ENCODE data around the gene TENM3. TPM values are rescaled to one million over a fixed set of nuclear protein-coding genes. Genes with fewer than 3 reads are reported as not detected.

The TENM3 gene
- total and polyA plus RNA-seq, 10 of the 15 experiments (the other 5 are each of a cell fraction or from before 2014, with no cell fraction given) = 0.01 to 1.7 (median 0.08) TPM; not detected in 2

GRCh38 chr4:182756161-182756690 lies 513.0 kb downstream of the TENM3 start:
- H3K4me3 ChIP-seq = no peak overlapping the region
- ChIA-PET POLR2A (no interaction called here), CTCF (interaction anchor here (0.6 kb wide), 1 partner anchor 180 kb away, joined by 3 read pairs; no protein-coding TSS in a partner anchor), RAD21 (ENCODE audit: unreplicated experiment) (no interaction called here), SMC1A (ENCODE audit: uncharacterized antibody, unreplicated experiment) (interaction anchor here (2.0 kb wide), 1 partner anchor 9 kb away, joined by 5 read pairs; no protein-coding TSS in a partner anchor)
- DNase-seq (ENCODE audit: low read depth, low spot score) (no peak), FAIRE-seq (no peak), ATAC-seq (no peak)
- no peak overlapping the region for H3K4me2 ChIP-seq (ENCODE audit: control insufficient read depth, insufficient read depth)
- BruUV-seq (replicated peaks) = no TSS peak
- H3K27ac ChIP-seq (ENCODE audit: control insufficient read depth, insufficient read depth) = no peak overlapping the region
- no peaks in the 10 kb centered on the region for H4K20me1 ChIP-seq (ENCODE audit: control insufficient read depth, insufficient read depth)
- no peaks in the 10 kb centered on the region for H3K79me2 ChIP-seq (ENCODE audit: control insufficient read depth, insufficient read depth, low read length)
- H2AFZ ChIP-seq (ENCODE audit: control insufficient read depth, low read depth, low read length) = no peak overlapping the region
- no peaks in the 10 kb centered on the region for H3K4me1 ChIP-seq (ENCODE audit: control insufficient read depth, insufficient read depth, low read length)
- 27% methylated on average over 6 of the region's 6 CpGs for WGBS (ENCODE audit: insufficient coverage, insufficient replicate concordance, low lambda C conversion rate, missing lambda C conversion rate)
- no peaks in the 10 kb centered on the region for H3K9me3 ChIP-seq (replicated peaks; ENCODE audit: control insufficient read depth, insufficient read depth, low read length)
- H3K9ac ChIP-seq (ENCODE audit: control insufficient read depth, insufficient read depth, low read length) = no peak overlapping the region
- intact Hi-C loops (cut with micrococcal nuclease; ENCODE audit: unreplicated experiment) = no loop called here
- H3K27me3 ChIP-seq (replicated peaks in 1 of 2; ENCODE audit: control insufficient read depth in 2 of 2, insufficient read depth in 2 of 2, low read length in 1 of 2) = no peaks in the 10 kb centered on the region; a peak in 1 of 4 replicates
- TF ChIP-seq CBX3 (IDR thresholded peaks at IDR 0.05; ENCODE audit: borderline replicate concordance, low read depth) = no peak
- no peak for TF ChIP-seq MXI1 (IDR thresholded peaks at IDR 0.05; ENCODE audit: low read depth, low read length)
- TF ChIP-seq POLR2AphosphoS5 (IDR thresholded peaks at IDR 0.05; ENCODE audit: low read length) = no peak
- TF ChIP-seq, protein P1, sequence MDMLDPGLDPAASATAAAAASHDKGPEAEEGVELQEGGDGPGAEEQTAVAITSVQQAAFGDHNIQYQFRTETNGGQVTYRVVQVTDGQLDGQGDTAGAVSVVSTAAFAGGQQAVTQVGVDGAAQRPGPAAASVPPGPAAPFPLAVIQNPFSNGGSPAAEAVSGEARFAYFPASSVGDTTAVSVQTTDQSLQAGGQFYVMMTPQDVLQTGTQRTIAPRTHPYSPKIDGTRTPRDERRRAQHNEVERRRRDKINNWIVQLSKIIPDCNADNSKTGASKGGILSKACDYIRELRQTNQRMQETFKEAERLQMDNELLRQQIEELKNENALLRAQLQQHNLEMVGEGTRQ (IDR thresholded peaks at IDR 0.05; ENCODE audit: borderline replicate concordance, low read depth, low read length) = no peak
- TF ChIP-seq EGR1 (IDR thresholded peaks at IDR 0.05; ENCODE audit: borderline replicate concordance in 1 of 2, low read depth in 2 of 2, low read length in 2 of 2) = no peak
- no peak for TF ChIP-seq SMARCA5 (IDR thresholded peaks at IDR 0.05)
- TF ChIP-seq RUNX3 (IDR thresholded peaks at IDR 0.05; ENCODE audit: low read length) = no peak
- TF ChIP-seq MYC (IDR thresholded peaks at IDR 0.05; ENCODE audit: insufficient read depth, insufficient read length, insufficient replicate concordance, low read length, severe bottlenecking) = no peak
- no peak for TF ChIP-seq ZNF384 (IDR thresholded peaks at IDR 0.05; ENCODE audit: borderline replicate concordance, low read depth, low read length)
- no peaks in the 10 kb centered on the region for H3K36me3 ChIP-seq (ENCODE audit: control insufficient read depth in 2 of 2, insufficient read depth in 2 of 2, low read length in 1 of 2)
- in situ Hi-C loops (cut with MboI) = no loop called here

Data from GM12878 (cell line).